ENCODE results near the gene PGGT1B. TPM values are rescaled to one million over a fixed set of nuclear protein-coding genes. Genes with fewer than 3 reads are reported as not detected.

Gene PGGT1B
- total RNA-seq, 1 donor from 2014 or later, result 45.4 TPM

- Histone ChIP-seq H3K9me3 (ENCODE audit: insufficient read depth, low read depth, low read length) (no peaks in the 10 kb centered on the region), H3K79me2 (ENCODE audit: insufficient read depth, low read length) (no peaks in the 10 kb centered on the region), H4K20me1 (ENCODE audit: insufficient read depth, low read length) (peaks cover 11% of the 10 kb centered on the region), H3K27ac (ENCODE audit: low read depth, low read length) (no peak overlapping the region), H3K9ac (ENCODE audit: low read length) (no peak overlapping the region), H3K36me3 (ENCODE audit: insufficient read depth, low read length) (peaks cover 13% of the 10 kb centered on the region), H3K4me1 (ENCODE audit: insufficient read depth, low read length) (no peaks in the 10 kb centered on the region), H3K4me3 (ENCODE audit: insufficient read depth, low read depth, low read length) (no peak overlapping the region), H2AFZ (ENCODE audit: low read depth, low read length) (no peak overlapping the region), H3K27me3 (ENCODE audit: insufficient read depth, low read length) (no peaks in the 10 kb centered on the region), H3K4me2 (ENCODE audit: low read length) (no peak overlapping the region)
- Mint-ChIP-seq H3K27me3 (ENCODE audit: low read depth, unreplicated experiment) (no peaks in the 10 kb centered on the region), H3K36me3 (ENCODE audit: low read depth, unreplicated experiment) (peaks cover 18% of the 10 kb centered on the region), H3K4me3 (ENCODE audit: unreplicated experiment) (no peak overlapping the region), H3K9me3 (ENCODE audit: unreplicated experiment) (no peaks in the 10 kb centered on the region), H3K27ac (ENCODE audit: unreplicated experiment) (no peak overlapping the region), H3K4me1 (ENCODE audit: low read depth, unreplicated experiment) (no peaks in the 10 kb centered on the region)
- DNase-seq (ENCODE audit: low read depth) (no peak), FAIRE-seq (no peak)
- no peak for TF ChIP-seq EZH2 (IDR thresholded peaks at IDR 0.05; ENCODE audit: insufficient read depth, low read length)
Observed at GRCh38 chr5:115227281-115227680, 35.4 kb downstream of the PGGT1B start.

- FAIRE-seq, result no peak
- Histone ChIP-seq H3K27ac (ENCODE audit: low read depth, low read length) (no peak overlapping the region), H2AFZ (ENCODE audit: low read depth, low read length) (no peak overlapping the region), H3K27me3 (ENCODE audit: insufficient read depth, low read length) (no peaks in the 10 kb centered on the region), H4K20me1 (ENCODE audit: insufficient read depth, low read length) (no peaks in the 10 kb centered on the region), H3K36me3 (ENCODE audit: insufficient read depth, low read length) (peaks cover 5% of the 10 kb centered on the region), H3K4me1 (ENCODE audit: insufficient read depth, low read length) (no peaks in the 10 kb centered on the region), H3K9me3 (ENCODE audit: insufficient read depth, low read depth, low read length) (no peaks in the 10 kb centered on the region), H3K4me3 (ENCODE audit: insufficient read depth, low read depth, low read length) (no peak overlapping the region), H3K9ac (ENCODE audit: low read length) (no peak overlapping the region), H3K4me2 (ENCODE audit: low read length) (no peak overlapping the region), H3K79me2 (ENCODE audit: insufficient read depth, low read length) (no peaks in the 10 kb centered on the region)
- Mint-ChIP-seq H3K9me3 (ENCODE audit: unreplicated experiment) (no peaks in the 10 kb centered on the region), H3K27ac (ENCODE audit: unreplicated experiment) (no peak overlapping the region), H3K36me3 (ENCODE audit: low read depth, unreplicated experiment) (no peaks in the 10 kb centered on the region), H3K4me3 (ENCODE audit: unreplicated experiment) (no peak overlapping the region), H3K4me1 (ENCODE audit: low read depth, unreplicated experiment) (no peaks in the 10 kb centered on the region), H3K27me3 (ENCODE audit: low read depth, unreplicated experiment) (no peaks in the 10 kb centered on the region)
- no peak for TF ChIP-seq EZH2 (IDR thresholded peaks at IDR 0.05; ENCODE audit: insufficient read depth, low read length)
- TF ChIP-seq, protein P1, sequence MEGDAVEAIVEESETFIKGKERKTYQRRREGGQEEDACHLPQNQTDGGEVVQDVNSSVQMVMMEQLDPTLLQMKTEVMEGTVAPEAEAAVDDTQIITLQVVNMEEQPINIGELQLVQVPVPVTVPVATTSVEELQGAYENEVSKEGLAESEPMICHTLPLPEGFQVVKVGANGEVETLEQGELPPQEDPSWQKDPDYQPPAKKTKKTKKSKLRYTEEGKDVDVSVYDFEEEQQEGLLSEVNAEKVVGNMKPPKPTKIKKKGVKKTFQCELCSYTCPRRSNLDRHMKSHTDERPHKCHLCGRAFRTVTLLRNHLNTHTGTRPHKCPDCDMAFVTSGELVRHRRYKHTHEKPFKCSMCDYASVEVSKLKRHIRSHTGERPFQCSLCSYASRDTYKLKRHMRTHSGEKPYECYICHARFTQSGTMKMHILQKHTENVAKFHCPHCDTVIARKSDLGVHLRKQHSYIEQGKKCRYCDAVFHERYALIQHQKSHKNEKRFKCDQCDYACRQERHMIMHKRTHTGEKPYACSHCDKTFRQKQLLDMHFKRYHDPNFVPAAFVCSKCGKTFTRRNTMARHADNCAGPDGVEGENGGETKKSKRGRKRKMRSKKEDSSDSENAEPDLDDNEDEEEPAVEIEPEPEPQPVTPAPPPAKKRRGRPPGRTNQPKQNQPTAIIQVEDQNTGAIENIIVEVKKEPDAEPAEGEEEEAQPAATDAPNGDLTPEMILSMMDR (IDR thresholded peaks at IDR 0.05; ENCODE audit: insufficient read depth, low read depth, low read length), result no peak
- DNase-seq (ENCODE audit: low read depth), result no peak
Observed at GRCh38 chr5:115214541-115214940, 48.1 kb downstream of the PGGT1B start.

DNA sequence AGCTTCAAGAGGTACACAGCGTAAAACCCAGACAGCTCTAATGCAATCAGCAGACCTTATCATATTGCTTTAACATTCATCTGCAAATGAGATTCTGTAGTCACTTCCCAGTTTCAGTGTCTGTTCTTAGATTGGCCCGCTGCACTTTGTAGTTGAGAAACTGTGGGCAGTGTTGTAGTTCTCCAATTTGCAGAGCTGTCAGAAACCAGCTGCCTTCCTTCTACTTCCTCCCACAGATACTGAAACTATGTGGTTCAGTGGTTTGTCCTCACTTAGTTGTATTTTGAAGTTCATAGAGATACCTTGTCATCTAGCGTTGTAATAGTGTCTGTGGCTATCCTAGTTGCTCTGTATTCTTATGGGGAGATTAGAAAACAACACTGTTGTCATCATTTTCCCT is 53.4 kb downstream of the PGGT1B start:
- Histone ChIP-seq H3K4me2 (ENCODE audit: low read length) (no peak overlapping the region), H4K20me1 (ENCODE audit: insufficient read depth, low read length) (no peaks in the 10 kb centered on the region), H3K36me3 (ENCODE audit: insufficient read depth, low read length) (no peaks in the 10 kb centered on the region), H3K27me3 (ENCODE audit: insufficient read depth, low read length) (no peaks in the 10 kb centered on the region), H2AFZ (ENCODE audit: low read depth, low read length) (no peak overlapping the region), H3K79me2 (ENCODE audit: insufficient read depth, low read length) (no peaks in the 10 kb centered on the region), H3K4me1 (ENCODE audit: insufficient read depth, low read length) (no peaks in the 10 kb centered on the region), H3K4me3 (ENCODE audit: insufficient read depth, low read depth, low read length) (no peak overlapping the region), H3K9ac (ENCODE audit: low read length) (no peak overlapping the region), H3K9me3 (ENCODE audit: insufficient read depth, low read depth, low read length) (no peaks in the 10 kb centered on the region), H3K27ac (ENCODE audit: low read depth, low read length) (no peak overlapping the region)
- Mint-ChIP-seq H3K27ac (ENCODE audit: unreplicated experiment) (peak overlapping the region; percentile 12), H3K4me3 (ENCODE audit: unreplicated experiment) (no peak overlapping the region), H3K27me3 (ENCODE audit: low read depth, unreplicated experiment) (no peaks in the 10 kb centered on the region), H3K36me3 (ENCODE audit: low read depth, unreplicated experiment) (no peaks in the 10 kb centered on the region), H3K9me3 (ENCODE audit: unreplicated experiment) (no peaks in the 10 kb centered on the region), H3K4me1 (ENCODE audit: low read depth, unreplicated experiment) (peaks cover 5% of the 10 kb centered on the region)
- DNase-seq (ENCODE audit: low read depth) (peak; percentile 39), FAIRE-seq (no peak)
- TF ChIP-seq, protein P1 (IDR thresholded peaks at IDR 0.05; ENCODE audit: insufficient read depth, low read depth, low read length), result no peak
- no peak for TF ChIP-seq EZH2 (IDR thresholded peaks at IDR 0.05; ENCODE audit: insufficient read depth, low read length)
